CD14-positive monocyte (primary cell): ENCODE results near the gene AP1AR. TPM values are rescaled to one million over a fixed set of nuclear protein-coding genes. Genes with fewer than 3 reads are reported as not detected.

Source experiments
- DNase-seq, 3 donors: peaks; one replicate each; pipeline ENCODE4 v3.0.0-alpha.2; 2011 to 2022
- H2AFZ ChIP-seq: 2 replicates; pipeline ENCODE4 v1.6.0; 2012; ENCODE audit warnings: mild to moderate bottlenecking, low read depth, low read length, inconsistent platforms; ENCODE audit not compliant: insufficient read depth, poor library complexity, severe bottlenecking
- H3K27ac ChIP-seq, 2 donors: 1 replicate in 1 of 2; 2 replicates in 1 of 2; pipeline ENCODE4 v1.5.1; 2012 to 2013; ENCODE audit warnings: low read length in 2 of 2, control low read depth in 1 of 2, inconsistent platforms in 1 of 2, low read depth in 1 of 2, mild to moderate bottlenecking in 1 of 2
- H3K27me3 ChIP-seq, 2 donors: one replicate each; pipeline versions ENCODE4 v1.6.0 to v1.6.1; 2011 to 2013; ENCODE audit warnings: low read length in 2 of 2; ENCODE audit not compliant: control insufficient read depth in 2 of 2, insufficient read depth in 2 of 2
- H3K36me3 ChIP-seq, 2 donors: replicated peaks in 1 of 2; 1 replicate in 1 of 2; 2 replicates in 1 of 2; pipeline versions ENCODE4 v1.5.1 to v1.6.1; 2012 to 2013; ENCODE audit warnings: low read length in 2 of 2, control low read depth in 1 of 2, inconsistent platforms in 1 of 2, mild to moderate bottlenecking in 1 of 2; ENCODE audit not compliant: insufficient read depth in 2 of 2, control insufficient read depth in 1 of 2
- H3K4me1 ChIP-seq, 2 donors: 1 replicate in 1 of 2; 2 replicates in 1 of 2; pipeline versions ENCODE4 v1.5.1 to v1.6.1; 2012 to 2013; ENCODE audit warnings: low read length in 2 of 2, control low read depth in 1 of 2, inconsistent platforms in 1 of 2, mild to moderate bottlenecking in 1 of 2, moderate library complexity in 1 of 2; ENCODE audit not compliant: insufficient read depth in 2 of 2, control insufficient read depth in 1 of 2
- H3K4me2 ChIP-seq: replicated peaks from 2 replicates; pipeline ENCODE3; 2012; ENCODE audit warnings: low read length, moderate library complexity, mild to moderate bottlenecking; ENCODE audit not compliant: poor library complexity, severe bottlenecking; ENCODE audit errors: extremely low read depth
- H3K4me3 ChIP-seq, 3 experiments: fragments of 200-600 bp in 1 of 3; sonication (generic) in 1 of 3; replicated peaks in 1 of 3; 1 replicate in 2 of 3; 2 replicates in 1 of 3; pipeline ENCODE4 v1.5.1; 2011 to 2013; ENCODE audit warnings: low read length in 3 of 3, mild to moderate bottlenecking in 3 of 3, control low read depth in 2 of 3, low read depth in 2 of 3, inconsistent platforms in 1 of 3, moderate library complexity in 1 of 3
- H3K79me2 ChIP-seq: 2 replicates; pipeline ENCODE4 v1.6.0; 2012; ENCODE audit warnings: mild to moderate bottlenecking, control low read depth, inconsistent platforms, low read length, moderate library complexity; ENCODE audit not compliant: insufficient read depth
- H3K9ac ChIP-seq: 2 replicates; pipeline ENCODE4 v1.6.0; 2017; ENCODE audit warnings: low read length, mild to moderate bottlenecking; ENCODE audit not compliant: insufficient read depth, poor library complexity, severe bottlenecking
- H3K9me3 ChIP-seq, 2 donors: replicated peaks in 1 of 2; 1 replicate in 1 of 2; 2 replicates in 1 of 2; pipeline versions ENCODE4 v1.5.1 to v1.6.1; 2012 to 2013; ENCODE audit warnings: low read length in 2 of 2, control low read depth in 1 of 2; ENCODE audit not compliant: control insufficient read depth in 1 of 2, insufficient read depth in 1 of 2
- H4K20me1 ChIP-seq: 2 replicates; pipeline ENCODE4 v1.6.0; 2012; ENCODE audit warnings: mild to moderate bottlenecking, low read length, control low read depth, moderate library complexity; ENCODE audit not compliant: insufficient read depth
- H3K27ac Mint-ChIP-seq, 7 donors: one replicate each; pipeline ENCODE4 v1.8.0; 2020; ENCODE audit warnings: mild to moderate bottlenecking in 7 of 7, mixed read lengths in 7 of 7, moderate library complexity in 6 of 7, inconsistent platforms in 2 of 7
- H3K27me3 Mint-ChIP-seq, 3 donors: one replicate each; pipeline ENCODE4 v1.8.0; 2021 to 2022; ENCODE audit warnings: low read depth in 3 of 3, mild to moderate bottlenecking in 3 of 3, mixed read lengths in 3 of 3, moderate library complexity in 3 of 3, inconsistent platforms in 1 of 3
- H3K36me3 Mint-ChIP-seq, 2 donors: one replicate each; pipeline ENCODE4 v1.8.0; 2020; ENCODE audit warnings: mixed read lengths in 2 of 2, inconsistent platforms in 1 of 2, mild to moderate bottlenecking in 1 of 2
- H3K4me1 Mint-ChIP-seq: one replicate; pipeline ENCODE4 v1.8.0; 2020; ENCODE audit warnings: mild to moderate bottlenecking, mixed read lengths
- H3K4me3 Mint-ChIP-seq, 2 donors: one replicate each; pipeline ENCODE4 v1.8.0; 2020; ENCODE audit warnings: mild to moderate bottlenecking in 2 of 2, mixed read lengths in 2 of 2, moderate library complexity in 1 of 2
- H3K9me3 Mint-ChIP-seq, 7 donors: one replicate each; pipeline ENCODE4 v1.8.0; 2020 to 2022; ENCODE audit warnings: mixed read lengths in 7 of 7, mild to moderate bottlenecking in 6 of 7, moderate library complexity in 6 of 7, inconsistent platforms in 2 of 7
- CTCF ChIP-seq: fragments of 200-600 bp; IDR thresholded peaks from one replicate; pipeline ENCODE4 v1.8.0; 2022; ENCODE audit warnings: antibody characterized with exemption, mild to moderate bottlenecking
- WGBS: methylation state at CpG from one replicate; pipeline ENCODE4 v1.1.5; 2013; ENCODE audit warnings: missing lambda C conversion rate; ENCODE audit not compliant: insufficient coverage; 5-methylcytosine and 5-hydroxymethylcytosine counted together
- intact Hi-C, 2 donors: fragments of 100-400 bp; cut with micrococcal nuclease; formaldehyde crosslinking; loops; one replicate each; pipeline versions ENCODE4 v1.15.0 to v1.15.1; 2023
- polyA plus RNA-seq, 3 donors: library from polyadenylated mRNA; depleted of rRNA in 1 of 3; unstranded in 2 of 3; stranded (reverse) in 1 of 3; fragments of 300-500 nt in 2 of 3; fragments of >200 nt in 1 of 3; fragmentation: Illumina TruSeq in 2 of 3; gene quantifications; 1 replicate in 2 of 3; 2 replicates in 1 of 3; pipeline ENCODE4 v1.2.3, GENCODE V29; 2012 to 2021

AP1AR gene
- polyA plus RNA-seq, 3 donors, result 6.1 to 15.8 (median 14.6) TPM

GRCh38 chr4:112276113-112276512, 44.5 kb downstream of the AP1AR start:
- Histone ChIP-seq H3K4me3 (no peak overlapping the region), H4K20me1 (peaks cover 5% of the 10 kb centered on the region), H3K36me3 (peaks cover 19 to 30% of the 10 kb centered on the region in 2 donors), H3K79me2 (peaks cover 75% of the 10 kb centered on the region), H3K4me1 (peaks cover 22 to 23% of the 10 kb centered on the region in 2 donors), H3K4me2 (no peak overlapping the region), H3K27me3 (no peaks in the 10 kb centered on the region), H3K27ac (no peak overlapping the region), H3K9me3 (no peaks in the 10 kb centered on the region), H2AFZ (no peak overlapping the region), H3K9ac (no peak overlapping the region)
- no peak for TF ChIP-seq CTCF
- Mint-ChIP-seq H3K4me1 (peaks cover 31% of the 10 kb centered on the region), H3K27ac (peak overlapping the region in 3 of 7 donors; percentile 0 to 58 (median 32)), H3K36me3 (peaks cover 28 to 40% of the 10 kb centered on the region in 2 donors), H3K9me3 (no peaks in the 10 kb centered on the region), H3K27me3 (peaks cover 0 to 2% (median 0%) of the 10 kb centered on the region in 3 donors), H3K4me3 (no peak overlapping the region)
- intact Hi-C loops, result no loop called here
- DNase-seq, result no peak
- 100% methylated on average over 2 of the region's 3 CpGs for WGBS

- Histone ChIP-seq H3K4me3 (no peak overlapping the region), H3K4me2 (no peak overlapping the region), H3K79me2 (peaks cover 86% of the 10 kb centered on the region), H2AFZ (no peak overlapping the region), H3K27me3 (no peaks in the 10 kb centered on the region), H3K9ac (no peak overlapping the region), H3K27ac (no peak overlapping the region), H3K4me1 (peaks cover 20 to 22% of the 10 kb centered on the region in 2 donors), H3K9me3 (no peaks in the 10 kb centered on the region), H4K20me1 (peaks cover 5% of the 10 kb centered on the region), H3K36me3 (peaks cover 19 to 30% of the 10 kb centered on the region in 2 donors)
- intact Hi-C loops, result no loop called here
- Mint-ChIP-seq H3K27ac (peak overlapping the region in 1 of 7 donors; percentile 63), H3K36me3 (peaks cover 34 to 42% of the 10 kb centered on the region in 2 donors), H3K4me3 (no peak overlapping the region), H3K27me3 (no peaks in the 10 kb centered on the region), H3K4me1 (peaks cover 37% of the 10 kb centered on the region), H3K9me3 (peaks cover 0 to under 1% (median 0%) of the 10 kb centered on the region in 7 donors)
- no CpG with 5 or more reads among the region's 3 CpGs for WGBS
- TF ChIP-seq CTCF, result no peak
- no peak for DNase-seq
Observed at GRCh38 chr4:112277220-112277619, 45.6 kb downstream of the AP1AR start.
